ENCODE results near the gene CACNA1D.

Gene CACNA1D

GRCh38 chr3:53495520-53496391 lies 1.3 kb downstream of the CACNA1D start:
- DNase-seq, result peak; percentile 77

- DNase-seq, result no peak
Measured at GRCh38 chr3:53496392-53496670, 1.9 kb downstream of the CACNA1D start.

DNA sequence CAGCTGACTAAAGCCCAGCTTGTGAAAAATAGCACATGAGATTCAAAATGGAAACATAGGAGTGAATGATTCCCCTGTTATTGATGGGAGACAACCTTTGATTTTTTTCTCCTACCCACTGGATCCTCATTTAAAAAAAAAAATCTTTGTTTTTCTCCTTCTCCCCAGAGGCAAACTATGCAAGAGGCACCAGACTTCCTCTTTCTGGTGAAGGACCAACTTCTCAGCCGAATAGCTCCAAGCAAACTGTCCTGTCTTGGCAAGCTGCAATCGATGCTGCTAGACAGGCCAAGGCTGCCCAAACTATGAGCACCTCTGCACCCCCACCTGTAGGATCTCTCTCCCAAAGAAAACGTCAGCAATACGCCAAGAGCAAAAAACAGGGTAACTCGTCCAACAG lies 2.6 kb downstream of the CACNA1D start:
- DNase-seq, result no peak

GRCh38 chr3:53498806-53499641 lies 4.6 kb downstream of the CACNA1D start:
- DNase-seq, result peak; percentile 74

- no peak for DNase-seq
Measured at GRCh38 chr3:53500165-53500777, 5.9 kb downstream of the CACNA1D start.

DNA sequence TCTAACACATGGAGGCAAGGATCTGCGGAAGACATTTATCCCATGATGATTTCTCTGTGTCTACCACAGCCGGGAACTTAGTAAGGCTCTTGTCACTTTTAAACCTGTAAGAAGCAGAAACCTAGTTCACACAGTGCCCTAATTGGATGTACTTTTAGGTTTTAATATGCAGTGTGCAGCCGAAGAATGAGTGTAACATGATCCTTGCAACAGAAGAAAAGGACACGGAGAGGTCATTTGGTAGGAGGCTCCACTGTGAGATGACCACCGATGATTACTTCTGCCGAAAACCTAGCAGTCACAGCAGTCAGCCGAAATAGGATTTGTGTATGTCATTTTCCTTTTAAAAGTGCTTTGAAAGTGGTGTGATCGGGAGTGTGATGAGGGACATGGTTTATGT lies 6.8 kb downstream of the CACNA1D start:
- DNase-seq, result no peak

DNA sequence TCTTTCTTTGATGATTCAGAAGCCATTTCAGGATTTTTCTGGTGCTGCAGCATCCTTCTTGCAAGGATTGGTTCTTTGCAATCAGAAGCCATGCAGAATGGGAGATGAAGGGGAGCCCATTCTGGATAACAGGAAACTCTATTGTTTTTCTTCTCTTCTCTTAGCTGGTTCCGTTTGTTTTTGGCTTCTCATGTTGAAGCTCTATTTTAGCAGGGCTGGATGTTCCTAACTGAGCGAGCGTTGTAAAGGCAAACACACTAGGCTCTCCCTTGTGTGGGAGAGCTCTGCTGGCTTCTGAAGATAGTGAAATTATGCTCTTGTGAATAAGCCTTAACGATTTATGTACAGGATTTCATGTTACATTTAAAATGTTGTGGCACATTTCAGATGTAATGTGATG lies 8.3 kb downstream of the CACNA1D start:
- DNase-seq, result no peak

- DNase-seq, result no peak
Measured at GRCh38 chr3:53503195-53503594, 8.8 kb downstream of the CACNA1D start.

GRCh38 chr3:53506110-53506762 lies 11.8 kb downstream of the CACNA1D start:
- DNase-seq, result no peak

DNA sequence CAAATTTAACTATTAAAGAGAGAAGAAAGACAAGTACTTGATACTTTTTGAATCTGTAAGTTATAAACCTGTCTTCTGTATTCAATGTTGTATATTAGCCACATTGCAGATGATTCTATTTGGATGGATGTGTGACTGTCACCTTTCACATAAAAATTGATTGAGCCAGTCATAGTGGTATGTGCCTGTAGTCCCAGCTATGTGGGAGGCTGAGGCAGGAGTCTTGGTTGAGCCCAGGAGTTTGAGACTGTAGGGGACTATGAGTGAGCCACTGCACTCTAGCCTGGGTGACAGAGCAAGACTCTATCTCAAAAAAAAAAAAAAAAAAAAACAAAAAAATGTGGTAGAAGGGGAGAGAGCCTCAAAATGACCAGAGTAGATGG lies 12.3 kb downstream of the CACNA1D start:
- no peak for DNase-seq

- DNase-seq, result no peak
Measured at GRCh38 chr3:53509494-53509893, 15.1 kb downstream of the CACNA1D start.

DNA sequence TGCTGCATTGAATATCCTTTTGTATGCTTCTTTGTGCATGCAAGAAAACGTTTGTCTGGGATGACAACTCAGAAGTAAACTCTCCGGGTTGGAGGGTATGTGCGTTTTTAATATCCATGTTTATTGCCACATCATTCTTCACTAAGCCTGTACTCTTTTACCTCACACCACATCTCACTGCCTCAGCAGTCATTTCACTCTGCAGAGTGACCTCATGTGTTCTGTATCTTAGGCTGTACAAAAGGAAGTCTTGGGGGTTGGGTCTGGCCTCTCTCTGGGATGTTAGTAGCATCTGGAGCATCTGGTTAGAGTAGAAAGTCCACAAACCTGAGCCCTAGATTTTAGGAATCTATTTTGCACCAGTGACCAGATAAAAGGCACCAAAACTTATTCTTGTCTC lies 16.1 kb downstream of the CACNA1D start:
- DNase-seq, result no peak

- no peak for DNase-seq
Measured at GRCh38 chr3:53511246-53511645, 16.8 kb downstream of the CACNA1D start.

DNA sequence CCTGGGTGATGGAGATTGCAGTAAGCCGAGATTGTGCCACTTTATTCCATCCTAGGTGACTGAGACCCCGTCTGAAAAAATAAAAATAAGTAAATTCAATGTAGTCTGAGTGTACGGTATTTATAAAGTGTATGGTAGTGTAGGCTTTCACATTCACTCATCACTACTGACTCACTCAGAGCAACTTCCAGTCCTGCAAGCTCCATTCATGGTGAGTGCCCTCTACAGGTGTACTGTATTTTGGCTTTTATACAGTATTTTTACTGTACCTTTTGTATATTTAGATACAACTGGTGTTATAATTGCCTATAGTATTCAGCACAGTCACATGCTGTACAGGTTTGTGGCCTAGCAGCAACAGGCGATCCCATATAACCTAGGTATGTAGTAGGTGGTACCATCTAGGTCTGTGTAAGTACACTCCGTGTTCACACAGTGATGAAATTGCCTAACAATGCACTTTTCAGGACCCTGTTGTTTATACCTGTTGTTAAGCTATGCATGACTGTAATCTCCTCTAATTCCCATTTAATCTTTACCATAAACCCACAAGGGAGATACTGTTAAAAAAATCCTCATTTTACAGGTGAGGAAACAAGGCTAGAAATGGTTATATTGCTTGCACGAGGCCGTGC lies 19.3 kb downstream of the CACNA1D start:
- no peak for DNase-seq

DNA sequence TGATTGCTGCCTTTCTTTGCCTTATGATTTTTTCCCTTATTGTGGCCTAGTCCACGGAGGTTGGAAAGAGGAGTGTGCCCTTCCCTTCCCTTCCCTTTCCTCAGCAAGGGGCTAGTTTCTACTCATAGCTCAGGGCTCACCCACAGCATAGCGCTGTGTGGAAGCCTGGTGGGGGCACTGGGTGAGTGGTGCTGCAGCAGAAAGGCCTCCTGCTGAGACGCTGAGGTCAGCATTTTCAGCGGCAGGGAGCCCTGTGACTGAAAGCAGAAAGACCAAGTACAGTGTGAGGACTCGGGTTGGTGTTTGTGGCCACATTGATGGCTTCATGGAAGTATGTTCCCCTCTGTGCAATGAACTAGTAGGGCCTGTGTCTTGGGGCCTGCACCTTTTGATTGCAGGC lies 21.9 kb downstream of the CACNA1D start:
- DNase-seq, result no peak

GRCh38 chr3:53518495-53518981 lies 24.1 kb downstream of the CACNA1D start:
- no peak for DNase-seq

DNA sequence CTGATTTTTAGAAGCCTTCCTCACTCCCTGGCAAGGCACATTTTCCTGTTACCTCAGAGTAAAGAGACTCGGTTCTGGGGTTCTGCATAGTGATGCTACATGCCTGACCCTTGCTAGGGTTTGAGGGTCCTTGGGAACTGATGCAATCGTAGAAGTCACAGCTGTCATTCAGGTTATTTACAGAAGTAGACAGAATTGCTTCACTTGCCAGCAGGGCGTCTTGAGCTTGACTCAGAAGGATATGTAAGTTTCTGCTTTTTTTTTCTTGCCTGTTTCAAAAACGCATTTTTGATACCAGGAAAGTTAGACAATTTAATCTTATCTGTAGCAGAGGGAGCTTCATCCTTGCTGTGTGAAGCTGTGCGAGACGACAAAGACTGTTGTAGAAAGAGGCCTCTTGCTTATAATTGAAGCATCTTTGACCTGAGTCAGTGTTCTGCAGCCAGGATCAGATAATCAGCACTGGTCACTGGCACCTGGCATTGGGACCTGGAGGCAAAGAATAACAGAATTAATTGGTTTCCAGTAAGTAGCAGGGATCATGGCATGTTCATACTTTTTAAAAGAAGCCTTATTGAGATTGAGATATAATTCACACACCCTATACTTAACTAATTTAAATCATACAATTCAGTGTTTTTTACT lies 24.8 kb downstream of the CACNA1D start:
- no peak for DNase-seq

DNA sequence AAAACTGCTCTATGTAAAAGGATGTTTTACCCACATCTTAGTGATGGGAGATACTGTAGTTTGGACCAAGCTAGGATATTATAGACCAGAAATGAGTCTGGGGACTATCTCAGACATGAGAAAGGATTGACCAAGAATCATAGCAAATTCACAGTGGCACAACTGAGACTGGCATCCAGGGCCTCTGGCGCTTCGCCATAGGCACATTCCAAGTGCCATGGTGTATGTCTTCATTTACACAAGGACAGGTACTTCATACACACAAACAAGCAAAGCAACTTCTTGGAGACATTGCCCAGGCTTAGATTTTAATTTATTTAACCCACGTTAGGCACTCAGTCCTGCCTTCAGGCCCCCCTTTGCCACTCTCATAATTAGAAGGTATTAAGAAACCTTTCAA lies 28.9 kb downstream of the CACNA1D start:
- DNase-seq, result no peak

DNA sequence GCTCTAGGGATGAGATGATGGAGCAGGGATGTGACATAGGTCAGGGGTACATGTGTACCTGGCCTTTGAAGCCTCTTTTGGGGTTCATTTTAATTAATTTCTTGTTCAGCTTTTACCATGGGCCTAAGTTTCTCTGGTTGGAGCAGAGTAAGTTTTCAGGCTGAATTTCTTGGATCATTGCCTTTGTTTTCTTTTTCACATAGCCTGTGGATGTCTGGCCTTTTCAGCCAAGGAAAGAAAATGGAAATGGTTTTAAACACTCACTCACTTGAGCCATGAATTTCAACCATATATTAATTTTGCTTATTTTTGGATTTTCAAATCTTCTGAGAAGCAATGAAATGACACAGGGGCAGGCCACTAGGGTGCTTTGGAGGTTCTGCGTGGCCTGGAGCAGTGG lies 30.2 kb downstream of the CACNA1D start:
- no peak for DNase-seq

GRCh38 chr3:53525765-53526703 lies 31.6 kb downstream of the CACNA1D start:
- DNase-seq, result no peak

DNA sequence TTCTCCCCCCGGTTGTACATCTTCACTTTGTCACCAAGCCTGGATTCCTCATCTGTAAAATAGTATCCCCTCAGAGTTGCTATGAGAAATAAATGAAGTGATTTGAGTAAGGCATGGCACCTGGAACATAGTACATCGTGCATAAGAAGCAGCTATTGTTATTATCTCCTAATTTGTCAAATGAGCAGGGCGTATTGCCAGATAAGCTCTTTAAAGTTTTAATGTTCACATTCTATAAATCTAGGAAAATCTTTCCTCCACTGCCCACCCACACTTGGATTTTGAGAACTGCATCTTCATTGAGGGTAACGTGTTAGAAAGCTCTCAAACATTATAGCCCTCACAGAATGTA lies 32.3 kb downstream of the CACNA1D start:
- no peak for DNase-seq

Data from NCI-H69 (cell line).